ENCODE data around the gene RNF112.
A peak's percentile ranks its signal among the peaks of the same experiment; 100 is the strongest.

Gene RNF112, protein sequence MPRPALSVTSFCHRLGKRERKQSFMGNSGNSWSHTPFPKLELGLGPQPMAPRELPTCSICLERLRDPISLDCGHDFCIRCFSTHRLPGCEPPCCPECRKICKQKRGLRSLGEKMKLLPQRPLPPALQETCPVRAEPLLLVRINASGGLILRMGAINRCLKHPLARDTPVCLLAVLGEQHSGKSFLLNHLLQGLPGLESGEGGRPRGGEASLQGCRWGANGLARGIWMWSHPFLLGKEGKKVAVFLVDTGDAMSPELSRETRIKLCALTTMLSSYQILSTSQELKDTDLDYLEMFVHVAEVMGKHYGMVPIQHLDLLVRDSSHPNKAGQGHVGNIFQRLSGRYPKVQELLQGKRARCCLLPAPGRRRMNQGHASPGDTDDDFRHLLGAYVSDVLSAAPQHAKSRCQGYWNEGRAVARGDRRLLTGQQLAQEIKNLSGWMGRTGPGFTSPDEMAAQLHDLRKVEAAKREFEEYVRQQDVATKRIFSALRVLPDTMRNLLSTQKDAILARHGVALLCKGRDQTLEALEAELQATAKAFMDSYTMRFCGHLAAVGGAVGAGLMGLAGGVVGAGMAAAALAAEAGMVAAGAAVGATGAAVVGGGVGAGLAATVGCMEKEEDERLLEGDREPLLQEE

DNA sequence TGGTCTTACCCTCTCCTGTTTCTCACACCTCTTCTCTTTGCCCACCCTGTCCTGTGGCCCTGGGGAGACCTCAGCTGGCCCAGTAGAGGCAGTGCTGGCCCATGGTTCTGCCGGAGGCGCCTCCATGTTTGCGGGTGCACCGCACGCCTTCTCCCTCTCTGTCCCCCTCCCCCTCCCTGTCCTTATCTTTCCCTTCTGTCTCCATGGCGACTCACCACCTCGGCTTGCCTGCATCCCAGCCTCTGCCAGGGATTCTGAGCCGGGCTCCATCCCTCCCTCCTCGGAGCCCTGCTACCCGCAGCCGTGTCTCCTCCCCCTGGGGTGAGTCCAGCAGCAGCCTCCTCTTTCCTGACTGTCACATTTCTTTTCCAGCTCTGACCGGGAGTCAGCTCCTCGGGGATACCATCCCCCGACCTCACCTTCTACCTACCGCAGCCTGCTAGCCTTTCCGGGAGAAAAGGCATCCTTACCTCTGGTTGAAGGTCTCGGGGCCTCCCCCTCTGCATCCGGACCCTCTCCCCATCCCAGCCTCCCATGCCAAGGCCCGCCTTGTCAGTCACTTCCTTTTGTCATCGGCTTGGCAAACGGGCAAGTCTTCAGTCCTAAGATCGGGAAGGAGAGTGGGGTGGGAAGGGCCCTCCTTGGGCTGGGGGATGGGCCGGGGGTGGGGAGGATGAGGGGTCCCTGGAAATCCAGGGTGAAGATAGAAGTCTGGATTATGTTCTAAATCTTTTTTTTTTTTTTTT is at the start of gene RNF112:
TSS of gene RNF112 (plus strand) at position 358 of the 746 bp plus-strand sequence. CDS start at position 535, 177 bp downstream.
- H3K27me3 Mint-ChIP-seq: peaks cover 35% of the 10 kb centered on the region
- peaks cover 5% of the 10 kb centered on the region for H3K4me1 Mint-ChIP-seq (ENCODE audit: low read depth)
- no peaks in the 10 kb centered on the region for H3K36me3 Mint-ChIP-seq (ENCODE audit: low read depth)
- H3K27ac Mint-ChIP-seq: no peak within 1 kb of the TSS
- no peaks in the 10 kb centered on the region for H3K9me3 Mint-ChIP-seq
- intact Hi-C loops (cut with micrococcal nuclease): no loop called here
- H3K4me3 Mint-ChIP-seq: no peak within 1 kb of the TSS

DNA sequence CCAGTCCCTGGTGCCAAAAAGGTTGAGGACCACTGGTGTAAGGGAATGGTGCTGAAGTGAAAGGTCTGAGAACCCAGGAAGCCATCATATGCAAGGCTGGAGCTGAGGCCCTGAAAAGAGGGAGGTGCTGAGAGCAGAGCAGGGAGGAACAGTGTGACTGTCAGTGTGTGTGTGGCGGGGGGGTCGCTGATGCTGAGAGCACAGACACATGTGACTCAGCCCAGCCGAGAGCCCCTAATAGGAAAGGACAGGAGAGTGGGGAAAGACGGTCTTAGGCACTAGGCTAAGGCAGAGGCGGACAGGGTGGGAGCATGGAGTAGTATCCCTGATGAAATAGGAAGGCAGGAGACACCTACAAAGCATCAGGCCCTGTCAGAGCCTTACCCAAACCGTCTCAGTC is 49.7 kb upstream of the RNF112 start:
- Mint-ChIP-seq H3K27ac (no peak overlapping the region), H3K4me3 (no peak overlapping the region), H3K27me3 (peaks cover 65% of the 10 kb centered on the region), H3K4me1 (ENCODE audit: low read depth) (no peaks in the 10 kb centered on the region), H3K9me3 (no peaks in the 10 kb centered on the region), H3K36me3 (ENCODE audit: low read depth) (no peaks in the 10 kb centered on the region)
- intact Hi-C loops (cut with micrococcal nuclease): loop anchor here (5.0 kb wide), 1 partner anchor 101 kb away; no protein-coding TSS in a partner anchor

DNA sequence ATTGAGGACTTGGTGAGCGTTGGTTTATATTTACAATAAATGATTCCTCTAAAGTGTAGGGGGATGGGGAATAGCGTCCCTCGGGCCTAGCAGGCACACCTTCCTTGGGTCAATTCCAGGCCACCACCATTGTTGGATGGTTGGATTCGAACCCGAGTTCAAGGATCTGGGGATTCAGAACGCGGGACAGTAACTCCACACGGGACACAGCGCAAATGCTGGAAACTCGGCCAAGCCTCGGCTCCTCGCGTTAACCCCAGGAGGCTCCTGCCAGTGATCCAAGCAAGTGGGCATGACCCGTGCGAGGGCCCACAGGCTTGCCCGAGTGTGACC is 49.1 kb upstream of the RNF112 start:
- Mint-ChIP-seq H3K27me3 (peaks cover 69% of the 10 kb centered on the region), H3K27ac (no peak overlapping the region), H3K4me1 (ENCODE audit: low read depth) (no peaks in the 10 kb centered on the region), H3K9me3 (no peaks in the 10 kb centered on the region), H3K4me3 (peak overlapping the region; percentile 27), H3K36me3 (ENCODE audit: low read depth) (no peaks in the 10 kb centered on the region)
- intact Hi-C loops (cut with micrococcal nuclease): loop anchor here (2.0 to 5.0 kb wide), 2 partner anchors 100 to 285 kb away; no protein-coding TSS in a partner anchor

DNA sequence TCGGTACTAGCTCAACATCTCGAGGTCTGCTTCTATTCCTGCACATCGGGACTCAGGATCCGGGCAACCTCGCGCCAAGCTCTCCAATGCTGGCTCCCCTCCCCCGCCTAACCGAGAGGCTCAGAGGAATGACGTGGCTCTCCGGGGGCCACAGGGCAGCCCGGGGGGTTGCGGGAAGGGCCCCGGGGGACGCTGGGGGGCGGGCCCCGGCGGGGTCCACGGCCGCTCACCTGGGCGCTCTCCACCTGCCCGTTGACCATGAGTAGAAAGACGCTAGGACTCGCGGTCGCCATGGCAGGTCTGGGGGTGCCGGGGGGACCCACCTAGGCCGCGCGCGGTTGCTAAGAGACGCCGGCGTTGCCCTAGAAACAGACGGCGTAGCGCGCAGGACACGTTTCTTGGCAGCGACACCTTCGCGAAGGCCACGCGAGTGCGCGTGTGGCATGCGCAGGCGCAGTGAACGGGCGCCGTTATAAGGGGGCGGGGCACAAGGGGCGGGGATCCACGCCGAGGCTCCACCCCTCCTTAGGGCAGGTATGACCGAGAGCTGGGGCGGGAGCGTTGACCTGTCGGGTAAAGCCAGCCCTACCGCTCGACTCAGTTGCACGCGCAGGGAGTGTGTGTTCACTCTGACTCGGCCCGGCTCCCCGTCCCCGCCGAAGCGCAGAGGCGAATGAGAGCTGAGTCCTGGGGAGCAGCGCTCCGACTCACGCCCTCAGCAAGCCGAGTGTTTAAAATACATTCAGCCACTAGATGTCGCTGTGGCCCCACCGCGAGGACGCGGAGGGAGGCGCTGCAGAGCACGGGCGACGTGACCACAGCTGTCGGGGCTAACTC is 48.5 kb upstream of the RNF112 start, which contains the start of gene B9D1:
TSS of gene B9D1 (minus strand) at position 447 of the 837 bp plus-strand sequence. CDS start at position 293, 154 bp downstream.
- Mint-ChIP-seq H3K4me1 (ENCODE audit: low read depth) (no peaks in the 10 kb centered on the region), H3K4me3 (peak within 1 kb of the TSS; percentile 76), H3K9me3 (no peaks in the 10 kb centered on the region), H3K27ac (peak within 1 kb of the TSS; percentile 53), H3K36me3 (ENCODE audit: low read depth) (no peaks in the 10 kb centered on the region), H3K27me3 (peaks cover 67% of the 10 kb centered on the region)
- intact Hi-C loops (cut with micrococcal nuclease): loop anchor here (1.0 to 5.0 kb wide), 4 partner anchors 85 to 404 kb away; no protein-coding TSS in a partner anchor

DNA sequence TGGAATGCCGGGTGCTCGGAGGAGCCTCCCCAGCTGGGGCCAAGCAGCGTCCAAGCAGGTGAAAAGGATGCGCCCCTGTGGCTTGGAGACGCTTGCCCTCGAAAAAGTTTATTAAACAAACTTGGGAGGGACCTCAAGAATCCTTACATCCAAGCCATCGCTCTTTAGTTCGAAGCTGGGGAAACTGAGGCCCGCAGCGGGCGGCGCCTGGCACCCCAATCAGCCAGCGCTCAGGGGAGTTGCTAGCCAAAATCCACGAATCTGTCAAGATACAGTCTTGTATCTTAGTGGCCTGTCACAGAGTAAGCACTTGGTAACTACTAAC is 48.0 kb upstream of the RNF112 start:
- H3K4me1 Mint-ChIP-seq (ENCODE audit: low read depth): no peaks in the 10 kb centered on the region
- intact Hi-C loops (cut with micrococcal nuclease): loop anchor here (1.0 to 5.0 kb wide), 4 partner anchors 84 to 403 kb away; no protein-coding TSS in a partner anchor
- no peaks in the 10 kb centered on the region for H3K36me3 Mint-ChIP-seq (ENCODE audit: low read depth)
- no peaks in the 10 kb centered on the region for H3K9me3 Mint-ChIP-seq
- peaks cover 62% of the 10 kb centered on the region for H3K27me3 Mint-ChIP-seq
- peak overlapping the region; percentile 53 for H3K27ac Mint-ChIP-seq
- H3K4me3 Mint-ChIP-seq: peak overlapping the region; percentile 76

DNA sequence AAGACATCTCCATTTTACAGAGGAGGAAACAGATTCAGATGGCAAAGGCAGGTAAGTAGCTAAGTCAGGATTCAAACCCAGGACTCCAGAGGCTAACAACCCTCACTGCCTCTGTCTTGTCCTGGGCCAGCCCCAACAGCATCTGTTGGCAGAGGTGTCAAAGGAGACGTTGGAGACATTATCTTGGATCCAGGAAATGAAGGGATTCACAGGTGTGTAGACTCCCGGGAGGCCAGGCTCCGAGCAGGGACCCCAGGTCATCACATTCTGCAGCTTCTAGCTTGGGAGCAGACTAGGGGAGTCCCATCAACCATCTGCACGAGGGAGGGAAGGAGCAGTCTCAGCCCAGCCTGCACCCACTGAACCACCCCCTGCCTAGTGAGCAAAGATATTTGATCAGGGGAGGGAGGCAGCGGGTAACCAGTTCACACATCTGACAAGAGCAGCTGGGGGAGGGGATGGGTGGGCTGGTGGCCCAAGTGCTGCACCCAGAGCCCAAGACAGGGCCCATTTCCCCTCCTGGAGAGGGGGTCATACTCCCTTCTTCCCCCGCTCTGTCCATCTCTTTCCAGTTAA is 47.5 kb upstream of the RNF112 start:
- Mint-ChIP-seq H3K9me3 (no peaks in the 10 kb centered on the region), H3K27me3 (peaks cover 58% of the 10 kb centered on the region), H3K4me3 (no peak overlapping the region), H3K27ac (no peak overlapping the region), H3K4me1 (ENCODE audit: low read depth) (peaks cover 4% of the 10 kb centered on the region), H3K36me3 (ENCODE audit: low read depth) (no peaks in the 10 kb centered on the region)
- intact Hi-C loops (cut with micrococcal nuclease): loop anchor here (1.0 to 5.0 kb wide), 4 partner anchors 84 to 403 kb away; no protein-coding TSS in a partner anchor

DNA sequence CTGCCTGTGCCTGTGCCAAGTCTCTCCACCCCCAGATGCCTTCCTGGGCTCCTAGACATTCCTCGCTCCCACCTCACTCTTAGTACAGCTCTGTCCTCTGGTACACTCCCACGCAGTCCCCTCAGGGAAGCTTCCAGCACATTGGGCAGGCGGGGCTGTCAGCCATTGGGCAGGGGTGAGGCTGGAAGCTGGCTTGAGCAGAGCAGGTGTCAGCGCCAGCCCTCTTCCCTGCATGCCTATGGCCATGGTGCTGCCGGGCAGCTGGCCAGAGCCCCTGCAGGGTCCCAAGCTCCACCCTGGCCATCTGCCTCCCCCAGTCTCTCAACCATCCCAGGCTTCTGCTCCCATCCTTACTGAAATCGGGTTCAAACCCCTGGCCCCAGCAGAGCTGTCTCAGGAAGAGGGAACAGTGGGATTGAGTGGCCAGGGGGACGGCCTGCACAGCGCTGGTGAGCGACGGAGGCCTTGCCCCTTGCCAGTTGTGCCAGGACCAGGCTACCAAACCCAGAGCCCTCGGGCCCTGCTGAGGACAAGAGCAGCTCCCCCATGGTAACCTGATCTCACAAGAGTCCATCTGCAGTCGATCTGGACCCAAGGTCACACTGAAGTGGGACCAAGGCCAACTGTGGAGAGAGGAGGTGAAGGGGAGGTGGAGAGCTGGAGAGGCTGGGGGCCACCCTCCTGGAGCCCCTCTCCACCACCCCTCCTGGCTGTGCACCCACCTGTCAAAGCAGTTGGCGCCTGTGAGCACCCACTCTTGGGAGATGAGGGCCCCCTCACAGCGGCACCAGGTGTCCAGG is 46.1 kb upstream of the RNF112 start:
- peaks cover 18% of the 10 kb centered on the region for H3K4me1 Mint-ChIP-seq (ENCODE audit: low read depth)

DNA sequence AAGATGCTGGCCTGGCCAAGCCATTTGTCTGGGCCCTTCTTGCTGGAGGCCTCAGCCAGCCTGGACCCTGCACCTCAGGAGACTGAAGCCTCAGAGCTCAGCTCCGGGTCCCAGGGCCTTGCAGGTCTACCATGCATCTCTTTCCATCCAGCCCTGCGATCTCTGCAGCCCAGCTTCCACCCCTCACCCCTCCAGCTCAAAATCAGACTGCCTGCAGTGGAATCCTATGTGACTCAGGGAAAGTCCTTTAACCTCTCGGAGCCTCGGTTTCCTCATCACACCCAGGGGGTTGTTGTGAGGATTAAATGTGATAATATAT is 45.6 kb upstream of the RNF112 start:
- Mint-ChIP-seq H3K27me3 (peaks cover 39% of the 10 kb centered on the region), H3K4me1 (ENCODE audit: low read depth) (peaks cover 23% of the 10 kb centered on the region), H3K4me3 (no peak overlapping the region), H3K9me3 (no peaks in the 10 kb centered on the region), H3K36me3 (ENCODE audit: low read depth) (no peaks in the 10 kb centered on the region), H3K27ac (no peak overlapping the region)
- intact Hi-C loops (cut with micrococcal nuclease): no loop called here

More for the DNA sequence above, 46.1 kb upstream of the RNF112 start:
- H3K27me3 Mint-ChIP-seq: peaks cover 44% of the 10 kb centered on the region
- H3K36me3 Mint-ChIP-seq (ENCODE audit: low read depth): no peaks in the 10 kb centered on the region
- no peak overlapping the region for H3K27ac Mint-ChIP-seq
- no peaks in the 10 kb centered on the region for H3K9me3 Mint-ChIP-seq
- no peak overlapping the region for H3K4me3 Mint-ChIP-seq
- intact Hi-C loops (cut with micrococcal nuclease): loop anchor here (5.0 kb wide), 1 partner anchor 97 kb away; no protein-coding TSS in a partner anchor

DNA sequence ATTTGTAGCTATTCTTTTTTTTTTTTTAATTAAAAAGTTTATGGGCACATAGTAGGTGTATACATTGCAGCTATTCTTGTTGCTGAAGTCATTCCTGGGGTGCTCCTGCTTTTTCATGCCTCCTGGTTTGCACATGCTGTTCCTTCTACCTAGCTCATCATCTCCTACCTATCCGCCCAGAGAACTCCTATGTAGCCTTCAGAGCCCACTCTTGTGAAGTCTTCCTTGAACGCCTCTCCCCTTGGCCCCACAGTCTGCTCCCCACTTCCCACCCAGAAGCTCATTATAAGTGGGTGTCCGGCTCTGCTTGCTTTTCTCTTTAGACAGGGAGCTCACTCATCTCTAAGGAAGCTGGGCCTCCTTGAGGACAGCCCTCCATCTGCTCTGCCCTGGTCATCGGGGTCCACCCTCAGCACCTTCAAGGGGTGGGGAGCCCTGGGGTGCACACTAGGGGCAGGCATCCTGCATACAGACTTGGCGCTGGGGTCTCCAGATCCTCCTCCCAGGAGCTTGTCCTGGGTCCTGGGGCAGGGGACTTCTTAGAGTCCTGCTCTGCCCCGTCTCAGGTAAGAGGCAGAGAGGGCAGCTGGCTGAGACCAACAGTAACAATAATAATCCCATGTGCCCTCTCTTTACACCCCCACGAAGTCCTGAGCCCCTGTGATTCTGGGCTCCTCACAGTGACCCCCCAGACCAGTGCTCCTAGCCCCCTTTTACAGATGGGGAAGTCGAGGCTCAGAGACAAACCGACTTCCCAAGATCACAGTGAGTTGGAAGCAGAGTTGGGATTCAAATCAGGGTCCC is 45.0 kb upstream of the RNF112 start:
- intact Hi-C loops (cut with micrococcal nuclease): no loop called here
- Mint-ChIP-seq H3K27ac (no peak overlapping the region), H3K4me1 (ENCODE audit: low read depth) (peaks cover 29% of the 10 kb centered on the region)

DNA sequence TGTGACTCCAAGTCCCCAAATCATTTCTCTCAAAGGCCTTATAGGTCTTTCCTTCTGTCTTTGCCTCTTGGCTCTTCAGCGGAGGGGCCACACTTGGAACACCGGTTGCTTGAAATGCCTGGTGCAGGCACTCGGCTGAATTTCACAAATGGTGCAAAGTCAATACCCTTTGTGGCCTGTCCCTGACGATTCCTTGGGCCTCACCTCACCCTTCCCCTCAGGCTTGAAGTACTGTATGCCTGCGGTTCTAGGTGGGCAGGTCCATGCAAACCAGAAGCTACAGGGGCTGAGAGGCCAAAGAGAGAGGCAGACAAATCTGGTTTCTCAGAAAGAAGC is 44.4 kb upstream of the RNF112 start:
- Mint-ChIP-seq H3K36me3 (ENCODE audit: low read depth) (no peaks in the 10 kb centered on the region), H3K4me1 (ENCODE audit: low read depth) (peaks cover 35% of the 10 kb centered on the region), H3K27me3 (peaks cover 31% of the 10 kb centered on the region), H3K4me3 (no peak overlapping the region), H3K27ac (no peak overlapping the region), H3K9me3 (no peaks in the 10 kb centered on the region)
- intact Hi-C loops (cut with micrococcal nuclease): no loop called here

More for the DNA sequence above, 45.0 kb upstream of the RNF112 start:
- H3K36me3 Mint-ChIP-seq (ENCODE audit: low read depth): no peaks in the 10 kb centered on the region
- peaks cover 35% of the 10 kb centered on the region for H3K27me3 Mint-ChIP-seq
- H3K9me3 Mint-ChIP-seq: no peaks in the 10 kb centered on the region
- H3K4me3 Mint-ChIP-seq: no peak overlapping the region

DNA sequence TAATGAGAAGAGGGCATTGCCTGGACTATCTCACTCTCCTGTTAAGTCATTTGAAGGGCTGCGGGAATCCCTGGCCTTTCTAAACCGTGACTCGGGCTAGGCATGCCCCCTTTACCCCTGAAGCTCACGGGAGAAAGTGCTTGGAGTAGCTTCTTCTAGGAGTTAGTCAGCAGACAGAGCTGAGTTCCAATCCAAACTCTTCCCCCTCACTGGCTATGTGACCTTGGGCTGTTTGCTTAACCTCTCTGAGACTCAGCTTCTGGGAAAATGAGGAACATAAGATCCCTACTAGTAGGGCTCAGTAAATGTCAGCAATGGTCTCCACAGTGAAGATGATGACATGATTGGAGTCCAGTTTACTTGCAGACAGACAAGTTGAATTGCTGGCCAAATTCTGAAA is 42.8 kb upstream of the RNF112 start:
- Mint-ChIP-seq H3K36me3 (ENCODE audit: low read depth) (no peaks in the 10 kb centered on the region), H3K9me3 (no peaks in the 10 kb centered on the region), H3K27ac (peak overlapping the region; percentile 65), H3K4me3 (no peak overlapping the region), H3K27me3 (peaks cover 26% of the 10 kb centered on the region), H3K4me1 (ENCODE audit: low read depth) (peaks cover 51% of the 10 kb centered on the region)
- intact Hi-C loops (cut with micrococcal nuclease): no loop called here
